Tibial artery (tissue), 4 donors: Measurements from ENCODE around the gene MAGED2.

Source experiments
- DNase-seq, 2 donors: peaks; one replicate each; pipeline ENCODE4 v3.0.0-alpha.2; 2019
- H3K27ac ChIP-seq, 2 donors: fragments of 200-600 bp; sonication (generic) in 1 of 2; 1 replicate in 1 of 2; 2 replicates in 1 of 2; pipeline ENCODE4 v1.5.1; 2018 to 2019; ENCODE audit warnings: mild to moderate bottlenecking in 1 of 2
- H3K27me3 ChIP-seq, 2 donors: fragments of 200-600 bp; sonication (generic) in 1 of 2; one replicate each; pipeline versions ENCODE4 v1.5.1 to v1.6.0; 2016 to 2019
- H3K36me3 ChIP-seq, 3 donors: fragments of 200-600 bp; sonication (generic) in 2 of 3; one replicate each; pipeline ENCODE4 v1.5.1; 2016 to 2019; ENCODE audit warnings: mild to moderate bottlenecking in 2 of 3
- H3K4me1 ChIP-seq, 4 donors: fragments of 200-600 bp; sonication (generic) in 2 of 4; 1 replicate in 3 of 4; 2 replicates in 1 of 4; pipeline ENCODE4 v1.5.1; 2016 to 2019
- H3K4me3 ChIP-seq, 2 donors: fragments of 200-600 bp; sonication (generic) in 1 of 2; 1 replicate in 1 of 2; 2 replicates in 1 of 2; pipeline ENCODE4 v1.5.1; 2018 to 2019; ENCODE audit warnings: mild to moderate bottlenecking in 2 of 2
- H3K9me3 ChIP-seq, 3 donors: fragments of 200-600 bp; sonication (generic) in 1 of 3; one replicate each; pipeline ENCODE4 v1.5.1; 2016 to 2019
- CTCF ChIP-seq, 2 experiments: fragments of 200-600 bp in 1 of 2; fragments of 450-650 bp in 1 of 2; IDR thresholded peaks; one replicate each; pipeline ENCODE4 v1.5.1; 2017 to 2019; ENCODE audit warnings: antibody characterized with exemption in 2 of 2, mild to moderate bottlenecking in 1 of 2, moderate library complexity in 1 of 2
- intact Hi-C: fragments of 100-400 bp; cut with DNase I; formaldehyde crosslinking; loops from one replicate; pipeline ENCODE4 v1.15.0; 2023; ENCODE audit warnings: low total_unique reads

The MAGED2 gene

GRCh38 chrX:54811301-54811885 is 3.8 kb downstream of the MAGED2 start:
- Histone ChIP-seq H3K9me3 (no peaks in the 10 kb centered on the region), H3K36me3 (peaks cover 44 to 62% (median 59%) of the 10 kb centered on the region in 3 donors), H3K27me3 (no peaks in the 10 kb centered on the region), H3K4me1 (peaks cover 0 to 18% (median 14%) of the 10 kb centered on the region in 4 donors), H3K27ac (no peak overlapping the region), H3K4me3 (no peak overlapping the region)
- DNase-seq: no peak
- TF ChIP-seq CTCF (IDR thresholded peaks at IDR 0.05): no peak
- intact Hi-C loops: loop anchor here (10.0 kb wide), 1 partner anchor 767 kb away; the partner anchor contains the start of gene PHF8

- no peak for TF ChIP-seq CTCF (IDR thresholded peaks at IDR 0.05)
- Histone ChIP-seq H3K9me3 (no peaks in the 10 kb centered on the region), H3K4me1 (peaks cover 0 to 16% (median 14%) of the 10 kb centered on the region in 4 donors), H3K36me3 (peaks cover 44 to 64% (median 59%) of the 10 kb centered on the region in 3 donors), H3K4me3 (no peak overlapping the region), H3K27me3 (no peaks in the 10 kb centered on the region), H3K27ac (no peak overlapping the region)
- DNase-seq: no peak
- intact Hi-C loops: loop anchor here (10.0 kb wide), 1 partner anchor 768 kb away; the partner anchor contains the start of gene PHF8
Observed at GRCh38 chrX:54812306-54812705, 4.8 kb downstream of the MAGED2 start.

GRCh38 chrX:54817220-54817820 is 9.8 kb downstream of the MAGED2 start:
- H3K4me1 ChIP-seq: no peaks in the 10 kb centered on the region
- H3K27ac ChIP-seq: no peak overlapping the region
- peaks cover 23 to 43% (median 31%) of the 10 kb centered on the region in 3 donors for H3K36me3 ChIP-seq
- H3K27me3 ChIP-seq: no peaks in the 10 kb centered on the region
- DNase-seq: no peak
- H3K4me3 ChIP-seq: no peak overlapping the region
- no peak for TF ChIP-seq CTCF (IDR thresholded peaks at IDR 0.05)
- intact Hi-C loops: loop anchor here (10.0 kb wide), 1 partner anchor 773 kb away; the partner anchor contains the start of gene PHF8
- H3K9me3 ChIP-seq: no peaks in the 10 kb centered on the region

- no peak for TF ChIP-seq CTCF (IDR thresholded peaks at IDR 0.05)
- Histone ChIP-seq H3K27me3 (no peaks in the 10 kb centered on the region), H3K4me3 (no peak overlapping the region), H3K27ac (no peak overlapping the region), H3K9me3 (no peaks in the 10 kb centered on the region), H3K36me3 (peaks cover 22 to 34% (median 23%) of the 10 kb centered on the region in 3 donors), H3K4me1 (no peaks in the 10 kb centered on the region)
- DNase-seq: no peak
- intact Hi-C loops: loop anchor here (10.0 kb wide), 1 partner anchor 773 kb away; the partner anchor contains the start of gene PHF8
Observed at GRCh38 chrX:54818221-54818620, 10.7 kb downstream of the MAGED2 start.

- Histone ChIP-seq H3K4me1 (no peaks in the 10 kb centered on the region), H3K4me3 (no peak overlapping the region), H3K27ac (no peak overlapping the region), H3K27me3 (no peaks in the 10 kb centered on the region), H3K9me3 (no peaks in the 10 kb centered on the region), H3K36me3 (peaks cover 14 to 24% (median 19%) of the 10 kb centered on the region in 3 donors)
- DNase-seq: no peak
- intact Hi-C loops: loop anchor here (10.0 kb wide), 1 partner anchor 774 kb away; the partner anchor contains the start of gene PHF8
- no peak for TF ChIP-seq CTCF (IDR thresholded peaks at IDR 0.05)
Observed at GRCh38 chrX:54819201-54819600, 11.7 kb downstream of the MAGED2 start.
